Esophagus muscularis mucosa (tissue), 4 donors: Measurements from ENCODE around the gene TRIM54. TPM values are rescaled to one million over a fixed set of nuclear protein-coding genes. Genes with fewer than 3 reads are reported as not detected.

Experiments used
- DNase-seq: peaks from one replicate; pipeline ENCODE4 v3.0.0-alpha.2; 2017; ENCODE audit errors: extremely low spot score
- H3K27ac ChIP-seq, 4 donors: fragments of 200-600 bp; sonication (generic); replicated peaks in 1 of 4; 1 replicate in 3 of 4; 2 replicates in 1 of 4; pipeline ENCODE4 v1.5.1; 2016 to 2019; ENCODE audit warnings: mild to moderate bottlenecking in 1 of 4
- H3K27me3 ChIP-seq, 4 donors: fragments of 200-600 bp; sonication (generic); one replicate each; pipeline versions ENCODE4 v1.5.1 to v1.6.0; 2016 to 2019
- H3K36me3 ChIP-seq, 4 donors: fragments of 200-600 bp; sonication (generic); one replicate each; pipeline ENCODE4 v1.5.1; 2016 to 2019
- H3K4me1 ChIP-seq, 4 donors: fragments of 200-600 bp; sonication (generic); one replicate each; pipeline ENCODE4 v1.5.1; 2016 to 2019
- H3K4me3 ChIP-seq, 4 donors: fragments of 200-600 bp; sonication (generic); 1 replicate in 2 of 4; 2 replicates in 2 of 4; pipeline ENCODE4 v1.5.1; 2016 to 2019; ENCODE audit warnings: mild to moderate bottlenecking in 4 of 4, moderate library complexity in 1 of 4
- H3K9me3 ChIP-seq, 4 donors: fragments of 200-600 bp; sonication (generic); 1 replicate in 3 of 4; 2 replicates in 1 of 4; pipeline ENCODE4 v1.5.1; 2016 to 2019
- EP300 ChIP-seq: sonication (generic); formaldehyde crosslinking; IDR thresholded peaks from one replicate; pipeline ENCODE4 v1.6.1; 2017; ENCODE audit warnings: antibody characterized with exemption
- POLR2A ChIP-seq: fragments of 450-650 bp; IDR thresholded peaks from one replicate; pipeline ENCODE4 v1.6.1; 2017; ENCODE audit warnings: antibody characterized with exemption, moderate library complexity, mild to moderate bottlenecking, low read depth
- POLR2AphosphoS5 ChIP-seq, 2 donors: sonication (generic); formaldehyde crosslinking; IDR thresholded peaks; one replicate each; pipeline ENCODE4 v1.6.1; 2017; ENCODE audit warnings: antibody characterized with exemption in 2 of 2
- WGBS: methylation state at CpG from one replicate; pipeline ENCODE4 v1.1.5; 2018; 5-methylcytosine and 5-hydroxymethylcytosine counted together
- intact Hi-C: fragments of 100-400 bp; cut with DNase I; formaldehyde crosslinking; loops from one replicate; pipeline ENCODE4 v1.15.1; 2023
- total RNA-seq, 4 donors: library from RNA; depleted of rRNA; stranded (reverse); fragments of >200 nt; gene quantifications; one replicate each; pipeline versions ENCODE4 v1.1.0 to v1.2.1, GENCODE V29; 2016
- TF ChIP-seq, protein P1 (sequence below), 3 experiments: fragments of 200-600 bp in 2 of 3; fragments of 450-650 bp in 1 of 3; sonication (generic) in 2 of 3; IDR thresholded peaks; one replicate each; pipeline ENCODE4 v1.5.1; 2017 to 2019; ENCODE audit warnings: antibody characterized with exemption in 3 of 3, mild to moderate bottlenecking in 2 of 3, moderate library complexity in 1 of 3

TRIM54 gene
- total RNA-seq, 4 donors from 2014 or later = 0.32 TPM; not detected in 3

DNA sequence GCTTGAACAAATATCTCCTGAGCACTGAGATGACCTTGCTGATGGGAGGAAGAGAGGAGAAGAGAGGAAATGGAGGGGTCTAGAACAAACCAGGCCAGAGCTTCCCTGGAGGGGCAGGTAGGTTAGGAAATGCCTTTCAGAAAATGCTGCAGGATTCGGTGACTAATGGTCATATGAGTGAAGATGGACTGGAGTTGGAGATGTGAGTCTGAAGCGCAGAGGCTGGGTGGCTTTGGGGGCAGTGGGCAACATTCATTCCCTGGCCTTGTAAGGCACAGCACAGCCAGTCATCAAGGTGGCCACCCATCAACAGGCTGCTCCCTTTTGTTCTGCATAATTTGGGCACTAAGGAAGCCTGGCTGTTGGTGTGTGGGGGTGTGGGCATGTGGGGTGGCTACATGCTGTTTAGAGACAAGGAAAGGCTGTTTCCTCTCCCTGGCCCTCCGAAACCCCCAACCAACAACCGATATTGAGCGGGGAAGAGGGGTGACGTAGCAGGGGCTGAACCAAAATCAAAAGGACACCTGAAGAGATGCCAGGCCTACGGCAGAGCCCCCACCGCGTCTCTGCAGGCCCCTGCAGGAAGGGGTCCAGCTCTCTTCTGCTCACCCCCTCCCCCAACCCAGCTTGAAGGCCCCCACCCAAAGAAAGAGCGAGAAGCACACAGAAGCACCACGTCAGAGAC is 20.8 kb upstream of the TRIM54 start:
- no peak for DNase-seq

DNA sequence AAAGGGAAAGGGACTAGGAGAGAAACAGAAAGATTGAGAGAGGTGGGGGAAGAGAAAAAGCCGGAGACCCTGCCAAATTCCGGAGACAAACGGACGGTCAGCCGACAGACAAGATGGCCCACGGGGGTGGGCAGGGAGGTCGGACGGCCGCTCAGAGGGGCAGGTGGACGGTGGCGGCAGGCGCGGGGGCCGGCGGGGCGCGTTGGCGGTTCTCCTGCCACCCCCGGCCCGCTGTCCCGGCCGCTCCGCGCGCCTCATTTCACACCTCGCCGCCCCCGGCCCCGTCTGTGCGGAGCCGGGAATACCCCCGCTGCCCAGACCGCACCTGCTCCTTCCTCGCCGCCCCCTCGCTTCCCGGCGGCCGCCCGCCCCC is 20.3 kb upstream of the TRIM54 start:
- Histone ChIP-seq H3K36me3 (no peaks in the 10 kb centered on the region), H3K27me3 (peaks cover 0 to 100% (median 61%) of the 10 kb centered on the region in 4 donors), H3K27ac (no peak overlapping the region), H3K4me1 (peaks cover 35 to 40% (median 40%) of the 10 kb centered on the region in 4 donors), H3K4me3 (peak overlapping the region; percentile 49 to 56 (median 54)), H3K9me3 (no peaks in the 10 kb centered on the region)
- TF ChIP-seq, protein P1, sequence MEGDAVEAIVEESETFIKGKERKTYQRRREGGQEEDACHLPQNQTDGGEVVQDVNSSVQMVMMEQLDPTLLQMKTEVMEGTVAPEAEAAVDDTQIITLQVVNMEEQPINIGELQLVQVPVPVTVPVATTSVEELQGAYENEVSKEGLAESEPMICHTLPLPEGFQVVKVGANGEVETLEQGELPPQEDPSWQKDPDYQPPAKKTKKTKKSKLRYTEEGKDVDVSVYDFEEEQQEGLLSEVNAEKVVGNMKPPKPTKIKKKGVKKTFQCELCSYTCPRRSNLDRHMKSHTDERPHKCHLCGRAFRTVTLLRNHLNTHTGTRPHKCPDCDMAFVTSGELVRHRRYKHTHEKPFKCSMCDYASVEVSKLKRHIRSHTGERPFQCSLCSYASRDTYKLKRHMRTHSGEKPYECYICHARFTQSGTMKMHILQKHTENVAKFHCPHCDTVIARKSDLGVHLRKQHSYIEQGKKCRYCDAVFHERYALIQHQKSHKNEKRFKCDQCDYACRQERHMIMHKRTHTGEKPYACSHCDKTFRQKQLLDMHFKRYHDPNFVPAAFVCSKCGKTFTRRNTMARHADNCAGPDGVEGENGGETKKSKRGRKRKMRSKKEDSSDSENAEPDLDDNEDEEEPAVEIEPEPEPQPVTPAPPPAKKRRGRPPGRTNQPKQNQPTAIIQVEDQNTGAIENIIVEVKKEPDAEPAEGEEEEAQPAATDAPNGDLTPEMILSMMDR (IDR thresholded peaks at IDR 0.05) = no peak
- TF ChIP-seq POLR2A (no peak), EP300 (no peak), POLR2AphosphoS5 (IDR thresholded peaks at IDR 0.05) (no peak)
- 16% methylated on average over 8 of the region's 40 CpGs for WGBS
- DNase-seq = no peak
- intact Hi-C loops = loop anchor here (10.0 kb wide), 1 partner anchor 817 kb away; no protein-coding TSS in a partner anchor

More for the DNA sequence above, 20.8 kb upstream of the TRIM54 start:
- Histone ChIP-seq H3K4me1 (peaks cover 35 to 40% (median 40%) of the 10 kb centered on the region in 4 donors), H3K27ac (no peak overlapping the region), H3K4me3 (peak overlapping the region in 2 of 4 donors; percentile 53 to 56), H3K9me3 (no peaks in the 10 kb centered on the region), H3K27me3 (peaks cover 0 to 100% (median 60%) of the 10 kb centered on the region in 4 donors), H3K36me3 (no peaks in the 10 kb centered on the region)
- WGBS = 53% methylated on average over 11 of the region's 11 CpGs
- TF ChIP-seq POLR2A (no peak), POLR2AphosphoS5 (IDR thresholded peaks at IDR 0.05) (no peak), EP300 (no peak)
- TF ChIP-seq, protein P1 (IDR thresholded peaks at IDR 0.05) = no peak
- intact Hi-C loops = loop anchor here (10.0 kb wide), 1 partner anchor 817 kb away; no protein-coding TSS in a partner anchor

DNA sequence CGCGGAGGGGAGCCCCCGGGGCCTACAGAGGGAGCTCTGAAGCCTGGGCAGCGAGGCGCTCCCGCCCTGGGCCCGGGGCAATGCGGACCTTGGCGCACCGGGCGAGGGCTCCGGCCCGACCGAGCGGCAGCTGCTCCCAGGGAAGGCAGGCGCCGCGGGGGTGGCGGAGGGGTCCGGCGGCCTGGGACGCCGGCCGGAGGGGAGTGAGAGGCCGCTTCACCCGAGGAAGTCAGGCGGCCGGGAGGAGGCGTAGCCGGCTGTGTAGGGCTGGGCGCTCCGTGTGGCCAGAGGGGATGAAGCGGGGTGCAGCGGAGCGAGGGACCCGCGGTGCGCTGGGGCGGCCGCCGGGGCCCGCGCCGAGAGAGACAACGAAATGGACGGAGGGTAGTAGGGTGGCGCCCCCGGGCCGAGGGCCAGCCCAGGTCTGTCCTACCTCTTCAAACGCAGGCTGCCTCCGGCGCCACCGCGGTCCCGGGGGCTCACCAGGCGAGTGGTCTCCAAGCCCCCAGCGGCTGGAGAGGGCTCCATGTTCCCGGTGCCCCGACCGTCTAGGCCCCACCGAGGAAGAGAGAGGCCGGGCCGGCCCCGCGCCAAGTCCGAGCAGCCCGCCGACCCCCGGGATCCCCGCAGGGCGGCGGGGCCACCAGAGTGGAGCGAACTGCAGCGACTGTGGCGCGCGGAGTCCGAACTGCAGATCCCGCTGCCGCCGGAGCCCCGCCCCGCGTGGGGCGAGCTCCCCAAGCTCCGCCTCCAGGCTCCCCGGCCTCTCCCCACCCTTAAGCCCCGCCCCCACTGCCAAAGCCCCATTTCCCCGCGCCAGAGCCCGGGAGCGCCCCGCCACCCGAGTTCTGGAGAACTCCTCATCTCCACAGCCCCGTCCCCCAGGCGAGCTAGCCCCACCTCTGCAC is 19.6 kb upstream of the TRIM54 start, which contains the start of gene SLC30A3:
Gene SLC30A3 (minus strand): TSS at position 669 of the 908 bp plus-strand sequence. CDS start 141 bp downstream, at position 528.
- H3K9me3 ChIP-seq = no peaks in the 10 kb centered on the region
- 1% methylated on average over 16 of the region's 96 CpGs for WGBS
- H3K4me3 ChIP-seq = peak within 1 kb of the TSS; percentile 49 to 56 (median 54)
- no peaks in the 10 kb centered on the region for H3K36me3 ChIP-seq
- peaks cover 0 to 100% (median 61%) of the 10 kb centered on the region in 4 donors for H3K27me3 ChIP-seq
- DNase-seq = no peak
- H3K27ac ChIP-seq = no peak within 1 kb of the TSS
- intact Hi-C loops = loop anchor here (10.0 kb wide), 1 partner anchor 818 kb away; no protein-coding TSS in a partner anchor
- peaks cover 35 to 40% (median 40%) of the 10 kb centered on the region in 4 donors for H3K4me1 ChIP-seq
- no peak for TF ChIP-seq POLR2A
- TF ChIP-seq, protein P1 (IDR thresholded peaks at IDR 0.05) = no peak
- no peak for TF ChIP-seq EP300
- TF ChIP-seq POLR2AphosphoS5 (IDR thresholded peaks at IDR 0.05) = no peak

DNA sequence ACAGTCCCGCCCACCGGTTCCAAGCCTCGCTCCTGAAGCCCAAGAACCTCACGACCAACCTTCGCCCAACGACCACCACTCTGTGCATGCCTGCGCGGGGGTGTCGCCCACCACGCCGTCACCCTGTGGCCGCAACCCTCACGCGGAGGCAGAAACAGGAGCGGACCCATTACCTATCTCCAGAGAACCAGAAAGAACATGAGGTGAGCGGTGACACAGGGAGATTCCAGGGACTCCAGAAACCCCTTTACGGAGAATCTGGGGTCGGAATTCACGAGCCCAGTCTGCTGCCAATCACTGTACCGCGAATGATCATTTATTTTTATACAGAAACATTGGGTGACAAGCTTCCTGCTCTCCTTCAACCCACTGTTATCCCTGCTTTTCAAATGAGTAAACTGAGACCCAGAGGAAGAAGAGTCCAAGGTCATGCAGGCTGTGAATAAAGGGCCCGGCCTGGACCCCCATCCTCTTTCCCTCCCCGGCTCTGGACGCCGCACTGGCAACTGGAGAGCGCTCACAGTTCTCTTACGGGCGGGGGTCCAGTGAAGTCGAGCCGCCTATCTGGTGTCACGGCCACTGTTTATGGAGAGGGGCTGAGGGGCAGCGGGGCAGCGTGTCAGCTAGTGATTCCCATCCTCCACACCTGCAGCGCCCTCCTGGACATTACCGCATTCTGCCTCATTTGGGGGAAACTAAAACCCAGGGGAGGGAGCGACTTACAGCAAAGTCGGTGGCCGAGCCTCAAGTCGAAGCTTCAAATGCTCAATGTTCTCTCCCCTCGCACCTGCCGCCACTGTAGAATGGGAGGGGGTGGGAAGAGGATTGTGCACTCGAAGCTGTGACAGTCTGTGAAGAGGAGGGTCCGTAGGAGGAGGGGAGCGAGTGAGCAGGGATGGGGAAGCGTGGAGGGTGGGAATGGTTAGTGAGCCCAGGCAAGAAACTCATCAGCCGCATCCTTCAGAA is 18.7 kb upstream of the TRIM54 start:
- 4% methylated on average over 10 of the region's 46 CpGs for WGBS
- no peak overlapping the region for H3K27ac ChIP-seq
- H3K27me3 ChIP-seq = peaks cover 0 to 100% (median 61%) of the 10 kb centered on the region in 4 donors

More for the DNA sequence above, 18.7 kb upstream of the TRIM54 start:
- peaks cover 35 to 40% (median 40%) of the 10 kb centered on the region in 4 donors for H3K4me1 ChIP-seq
- peak overlapping the region; percentile 49 to 56 (median 54) for H3K4me3 ChIP-seq
- H3K36me3 ChIP-seq = no peaks in the 10 kb centered on the region
- H3K9me3 ChIP-seq = no peaks in the 10 kb centered on the region
- TF ChIP-seq, protein P1 (IDR thresholded peaks at IDR 0.05) = no peak
- no peak for TF ChIP-seq EP300
- no peak for TF ChIP-seq POLR2AphosphoS5 (IDR thresholded peaks at IDR 0.05)
- TF ChIP-seq POLR2A = no peak
- intact Hi-C loops = loop anchor here (10.0 kb wide), 1 partner anchor 819 kb away; no protein-coding TSS in a partner anchor
- DNase-seq = no peak
